Stimulated activated CD4-positive, alpha-beta T cell treated with anti-CD3 and anti-CD28 coated beads, Interleukin-15, amount 100 ng/mL, for 24 hours (primary cell): Measurements from ENCODE around the gene SELENOI.
"Not testable (repeated sequence)": the region's sequence is repeated elsewhere in the genome, so short reads cannot be mapped to it uniquely, and the experiment has no call there.

Experiments
- DNase-seq: peaks from one replicate; pipeline ENCODE4 v3.0.0-alpha.2; 2020

Gene SELENOI

DNA sequence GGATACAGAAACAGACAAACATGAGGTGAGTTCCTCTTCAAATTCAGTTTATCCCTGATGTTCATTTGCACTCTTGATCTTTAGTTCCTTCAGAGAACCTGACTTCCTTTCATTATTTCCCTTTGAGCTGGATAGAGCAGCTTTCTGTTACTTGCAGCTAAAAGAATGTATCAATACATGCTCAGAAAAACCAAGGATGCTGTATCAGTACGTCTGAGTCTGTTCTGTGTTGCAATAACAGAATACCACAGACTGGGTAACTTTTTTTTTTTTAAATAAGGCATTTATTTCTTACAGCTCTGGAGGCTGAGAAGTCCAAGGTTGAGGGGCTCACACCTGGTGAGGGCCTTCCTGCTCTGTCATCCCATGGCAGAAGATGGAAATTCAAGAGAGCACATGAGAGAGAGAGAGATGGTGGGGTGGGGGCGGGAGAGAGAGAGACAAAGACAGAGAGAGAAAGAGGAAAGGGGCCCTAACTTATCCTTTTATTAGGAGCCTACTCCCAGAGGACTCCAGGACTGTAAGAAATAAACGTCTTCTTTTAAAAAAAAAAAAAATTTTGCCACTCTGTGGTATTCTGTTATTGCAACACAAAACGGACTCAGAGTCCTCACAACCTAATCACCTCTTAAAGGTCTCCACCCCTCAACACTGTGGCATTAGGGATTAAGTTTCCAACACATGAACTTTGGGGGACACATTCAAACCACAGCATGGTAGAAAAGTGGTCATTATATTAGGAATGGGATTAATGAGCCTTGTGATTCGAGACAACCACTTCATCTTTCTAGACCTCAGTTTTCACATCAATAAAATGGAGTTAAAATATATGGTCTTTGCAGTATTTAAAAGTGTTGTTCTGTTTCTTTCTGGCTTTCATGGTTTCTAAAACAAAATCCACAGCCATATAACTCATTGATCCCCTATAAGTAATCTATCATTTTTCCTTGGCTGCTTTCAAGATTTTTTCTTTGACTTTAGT is 18.4 kb upstream of the SELENOI start:
- no peak for DNase-seq

- DNase-seq = not testable (repeated sequence)
Observed at GRCh38 chr2:26329083-26329482, 16.9 kb upstream of the SELENOI start.

DNA sequence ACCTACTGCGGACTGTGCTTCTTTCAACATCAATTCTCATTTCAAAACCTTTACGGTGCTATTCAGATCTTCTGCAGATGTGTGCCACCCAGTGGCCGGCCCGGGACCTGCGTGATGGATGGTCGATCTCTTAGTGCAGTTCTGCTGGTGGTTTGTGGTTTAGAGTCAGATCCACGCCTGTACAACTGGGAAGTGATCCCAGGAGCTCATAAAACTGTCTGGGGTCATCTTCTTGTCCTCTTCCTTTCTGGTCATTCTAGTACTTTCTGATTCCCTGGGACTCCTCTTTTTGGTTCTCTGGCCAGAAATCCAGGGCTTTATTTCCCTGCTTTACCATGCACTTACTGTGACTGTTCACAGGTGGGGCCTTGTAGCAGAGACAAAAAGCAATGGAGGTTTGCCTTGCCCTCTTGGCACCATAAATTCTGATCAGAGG is 15.8 kb upstream of the SELENOI start:
- peak; percentile 90 for DNase-seq

DNA sequence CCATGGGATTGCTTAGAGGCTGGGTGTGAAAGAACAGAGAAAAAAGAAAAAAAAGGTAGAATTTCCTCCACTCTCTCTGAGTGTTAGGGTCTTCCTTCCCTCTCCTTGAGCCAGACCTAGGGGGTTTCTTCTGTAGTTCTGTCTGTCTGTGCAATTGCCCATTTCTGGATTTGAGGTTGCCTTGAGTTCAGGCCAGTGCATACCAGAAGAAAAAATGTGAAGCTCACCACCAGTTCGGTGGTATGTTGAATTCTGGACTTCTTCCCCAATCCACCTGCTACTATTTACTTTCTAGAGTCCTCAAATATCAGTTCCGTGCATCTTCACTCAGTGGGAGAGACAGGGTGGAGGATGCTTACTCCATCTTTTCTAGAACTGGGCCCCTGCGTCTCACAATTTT is 15.3 kb upstream of the SELENOI start:
- DNase-seq = no peak

DNA sequence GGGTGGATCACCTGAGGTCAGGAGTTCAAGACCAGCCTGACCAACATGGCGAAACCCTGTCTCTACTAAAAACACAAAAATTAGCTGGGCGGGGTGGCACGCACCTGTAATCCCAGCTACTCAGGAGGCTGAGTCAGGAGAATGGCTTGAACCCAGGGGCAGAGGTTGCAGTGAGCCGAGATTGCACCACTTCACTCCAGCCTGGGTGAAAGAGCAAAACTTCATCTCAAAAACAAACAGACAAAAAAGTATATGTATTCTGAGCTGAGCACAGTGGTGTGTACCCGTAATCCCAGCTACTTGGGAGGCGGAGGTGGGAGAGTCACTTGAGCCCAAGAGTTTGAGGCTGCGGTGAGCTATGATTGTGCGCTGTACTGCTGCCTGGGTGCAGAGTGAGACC is 14.6 kb upstream of the SELENOI start:
- not testable (repeated sequence) for DNase-seq

DNA sequence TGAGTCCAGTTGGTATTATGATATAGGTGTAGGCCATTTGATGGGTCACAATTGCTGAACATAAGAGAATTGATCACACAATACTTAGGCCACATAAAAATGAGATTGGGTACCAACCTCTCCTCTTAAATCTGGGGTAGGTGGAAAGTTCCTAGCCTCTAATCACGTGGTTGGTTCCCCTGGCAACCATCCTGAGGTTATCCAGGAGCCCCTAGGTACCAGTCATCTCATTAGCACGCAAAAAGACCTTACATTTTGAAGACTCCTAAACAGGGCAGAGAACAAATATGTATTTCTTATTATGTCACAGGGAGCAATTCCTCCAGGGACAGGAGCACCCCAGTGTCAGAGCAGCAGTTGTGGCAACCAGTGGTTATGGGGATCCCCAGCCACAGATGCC is 12.7 kb upstream of the SELENOI start:
- DNase-seq = no peak

DNA sequence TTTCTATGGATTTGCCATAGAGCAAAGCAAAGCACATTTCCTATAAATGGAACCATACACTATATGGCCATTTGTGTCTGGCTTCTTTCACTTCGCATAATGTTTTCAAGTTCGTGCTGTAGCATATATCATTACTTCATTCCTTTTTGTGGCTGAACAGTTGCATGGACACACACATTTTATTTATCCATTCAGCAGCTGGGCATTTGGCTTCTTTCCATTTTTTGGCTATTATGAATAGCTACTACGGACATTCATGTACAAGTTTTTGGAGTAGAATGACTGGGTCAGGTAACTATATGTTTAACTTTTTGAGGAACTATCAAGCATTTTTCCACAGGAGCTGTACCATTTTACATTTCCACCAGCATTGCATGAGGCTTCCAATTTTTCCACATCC is 10.7 kb upstream of the SELENOI start:
- no peak for DNase-seq

GRCh38 chr2:26336719-26337118 is 9.2 kb upstream of the SELENOI start:
- no peak for DNase-seq

GRCh38 chr2:26337298-26337697 is 8.6 kb upstream of the SELENOI start:
- DNase-seq = no peak

DNA sequence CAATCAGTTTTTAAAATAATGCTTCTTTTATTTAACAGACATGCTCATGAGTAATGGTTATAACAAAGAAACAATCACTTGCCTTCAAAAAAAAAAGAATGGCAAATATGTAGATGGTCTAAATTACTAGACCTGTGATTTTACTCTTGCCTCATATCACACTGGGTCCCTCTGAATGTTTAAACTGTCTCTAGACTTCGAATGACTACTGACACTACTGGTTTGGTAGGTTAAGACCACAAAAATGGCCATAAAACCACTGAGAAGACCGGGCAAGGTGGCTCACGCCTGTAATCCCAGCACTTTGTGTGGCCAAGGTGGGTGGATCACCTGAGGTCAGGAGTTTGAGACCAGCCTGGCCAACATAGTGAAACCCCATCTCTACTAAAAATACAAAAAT is 5.1 kb upstream of the SELENOI start:
- DNase-seq = no peak

DNA sequence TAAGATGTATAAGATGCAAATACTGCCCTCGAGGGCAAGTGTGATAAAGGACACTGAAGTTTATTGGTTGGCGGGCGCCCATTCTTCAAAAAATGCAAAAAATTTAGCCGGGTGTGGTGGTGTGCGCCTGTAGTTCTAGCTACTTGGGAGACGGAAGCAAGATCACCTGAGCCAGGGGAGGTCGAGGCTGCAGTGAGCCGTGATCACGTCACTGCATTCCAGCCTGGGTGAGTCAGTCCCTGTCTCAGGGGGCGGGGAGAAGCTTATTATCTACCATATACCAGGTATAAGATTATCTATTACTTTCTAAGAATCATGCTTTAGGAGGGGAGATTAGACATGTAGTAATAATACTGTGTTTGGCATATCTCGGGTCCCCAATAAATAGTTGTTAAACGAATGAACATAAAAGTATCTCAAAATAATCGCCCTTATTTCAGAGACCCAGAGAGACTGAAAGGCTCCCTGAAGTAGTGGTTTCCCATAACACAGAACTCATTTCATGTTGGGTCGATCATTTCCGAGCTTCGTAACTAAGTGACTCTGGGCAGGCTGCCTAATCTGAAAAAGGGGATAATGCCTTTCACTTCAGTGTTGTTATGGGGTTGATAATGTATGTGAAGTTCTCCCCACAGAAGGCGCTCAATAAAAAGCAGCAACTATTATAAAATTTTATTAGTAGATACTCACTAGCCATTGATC is 1.2 kb upstream of the SELENOI start:
- DNase-seq = peak; percentile 55

DNA sequence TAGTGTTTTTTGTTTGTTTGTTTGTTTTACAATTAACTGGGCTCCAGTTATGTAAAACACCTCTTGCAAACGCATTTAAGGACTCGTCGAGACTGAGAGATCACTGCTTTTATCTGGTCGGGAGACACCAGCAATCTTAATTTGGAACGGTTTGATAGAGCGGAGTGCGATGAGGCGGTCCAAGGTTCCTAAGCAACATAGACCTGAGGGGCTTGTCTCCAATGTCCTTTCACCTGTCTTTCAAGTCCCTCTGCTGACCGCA is 729 bp upstream of the SELENOI start:
- no peak for DNase-seq

DNA sequence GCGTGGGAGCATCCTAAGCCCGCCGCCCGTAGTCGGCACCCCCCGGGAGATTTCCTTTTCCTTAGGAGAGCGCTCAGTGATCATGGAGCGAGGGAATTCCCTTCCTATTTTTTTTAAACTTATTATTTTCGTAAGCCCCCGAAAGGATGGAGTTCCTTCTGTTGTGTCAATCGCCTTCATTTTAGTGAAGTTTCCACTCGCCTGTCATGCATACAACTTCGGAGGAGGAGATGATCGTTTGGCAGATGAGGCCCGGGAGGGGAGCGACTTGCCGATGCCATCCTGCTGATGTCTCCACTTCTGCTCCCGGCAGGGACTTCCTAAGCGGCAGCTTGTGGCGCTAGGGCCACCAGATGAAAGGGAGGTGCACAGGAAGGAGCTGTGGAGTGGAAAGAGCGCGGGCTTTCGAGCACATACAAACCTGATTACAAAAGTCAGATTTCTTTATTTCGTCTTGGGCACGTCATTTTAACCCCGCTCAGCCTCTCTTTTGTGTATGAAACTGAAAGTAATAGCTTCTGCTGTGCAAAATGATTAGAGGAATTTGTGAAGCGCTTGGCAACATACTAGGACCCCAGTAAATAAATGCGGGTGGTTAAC is 611 bp downstream of the SELENOI start, which contains the start of gene ADGRF3:
Gene ADGRF3, minus strand, starts transcription at position 336 of the 600 bp plus-strand sequence. CDS start 555 bp downstream, outside the sequence.
- DNase-seq = peak; percentile 75

- no peak for DNase-seq
Observed at GRCh38 chr2:26347286-26347865, 1.4 kb downstream of the SELENOI start.

DNA sequence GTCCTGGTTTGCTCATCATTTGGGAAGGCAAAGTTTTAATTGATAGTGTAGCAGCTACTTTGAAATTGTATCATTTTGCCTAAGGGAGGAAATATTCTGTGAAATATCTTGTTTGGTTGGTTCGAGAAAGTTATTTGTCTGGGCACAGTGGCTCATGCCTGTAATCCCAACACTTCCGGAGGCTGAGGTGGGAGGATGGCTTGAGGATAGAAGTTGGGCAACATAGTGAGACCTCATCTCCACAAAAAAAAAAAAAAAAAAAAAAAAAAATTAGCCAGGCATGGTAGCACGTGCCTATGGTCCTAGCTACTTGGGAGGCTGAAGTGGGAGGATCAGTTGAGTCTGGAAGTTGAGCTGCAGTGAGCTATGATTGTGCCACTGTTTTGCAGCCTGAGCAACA is 3.7 kb downstream of the SELENOI start:
- no peak for DNase-seq

DNA sequence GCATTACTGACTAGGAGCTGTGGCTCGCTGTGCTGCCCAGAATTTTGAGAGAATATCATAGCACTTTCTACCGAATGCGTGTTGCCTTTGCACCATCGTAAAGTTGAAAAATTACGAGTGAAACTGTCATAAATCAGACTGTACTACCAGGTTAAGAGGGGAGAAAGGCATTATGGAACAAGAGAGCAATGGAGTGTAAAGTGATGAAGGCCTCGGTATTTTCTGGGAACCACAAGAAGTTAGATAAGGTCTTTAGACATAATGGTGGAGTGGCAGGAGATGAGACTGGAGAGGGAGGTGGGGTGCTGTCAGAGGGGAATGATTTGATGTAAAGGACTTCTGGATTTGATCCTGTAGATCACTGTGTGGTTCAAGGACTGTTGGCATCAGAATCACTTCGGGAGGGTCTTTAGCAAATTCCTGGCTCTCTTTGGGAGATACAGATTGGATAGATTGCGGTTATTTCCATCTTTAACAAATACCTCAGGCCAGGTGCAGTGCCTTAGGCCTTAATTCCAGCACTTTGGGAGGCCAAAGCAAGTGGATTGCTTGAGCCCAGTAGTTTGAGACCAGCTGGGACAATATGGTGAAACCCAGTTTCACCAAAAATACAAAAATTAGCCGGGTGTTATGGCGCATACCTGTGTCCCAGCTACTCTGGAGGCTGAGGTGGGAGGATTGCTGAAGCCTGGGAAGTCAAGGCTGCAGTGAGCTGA is 5.6 kb downstream of the SELENOI start:
- no peak for DNase-seq

DNA sequence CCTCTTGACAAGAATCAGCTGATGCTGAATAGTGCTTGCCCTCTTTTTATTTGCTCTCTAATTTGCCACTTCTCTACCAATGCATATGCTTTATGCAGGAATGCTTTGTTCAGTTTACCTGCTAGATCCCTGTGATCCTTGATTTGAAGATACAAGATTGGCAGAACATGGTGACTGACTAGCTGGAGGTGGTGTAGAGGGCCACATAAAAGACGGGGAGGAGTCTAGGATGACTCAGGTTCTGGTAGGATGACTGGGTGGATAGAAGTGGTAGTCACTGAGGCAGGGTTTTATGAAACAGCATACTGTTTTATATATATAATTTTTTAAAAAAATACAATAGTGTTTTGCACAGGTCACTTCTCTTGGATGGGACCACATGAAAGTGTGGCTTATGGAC is 6.9 kb downstream of the SELENOI start:
- peak; percentile 51 for DNase-seq

- not testable (repeated sequence) for DNase-seq
Observed at GRCh38 chr2:26354469-26354868, 8.5 kb downstream of the SELENOI start.

DNA sequence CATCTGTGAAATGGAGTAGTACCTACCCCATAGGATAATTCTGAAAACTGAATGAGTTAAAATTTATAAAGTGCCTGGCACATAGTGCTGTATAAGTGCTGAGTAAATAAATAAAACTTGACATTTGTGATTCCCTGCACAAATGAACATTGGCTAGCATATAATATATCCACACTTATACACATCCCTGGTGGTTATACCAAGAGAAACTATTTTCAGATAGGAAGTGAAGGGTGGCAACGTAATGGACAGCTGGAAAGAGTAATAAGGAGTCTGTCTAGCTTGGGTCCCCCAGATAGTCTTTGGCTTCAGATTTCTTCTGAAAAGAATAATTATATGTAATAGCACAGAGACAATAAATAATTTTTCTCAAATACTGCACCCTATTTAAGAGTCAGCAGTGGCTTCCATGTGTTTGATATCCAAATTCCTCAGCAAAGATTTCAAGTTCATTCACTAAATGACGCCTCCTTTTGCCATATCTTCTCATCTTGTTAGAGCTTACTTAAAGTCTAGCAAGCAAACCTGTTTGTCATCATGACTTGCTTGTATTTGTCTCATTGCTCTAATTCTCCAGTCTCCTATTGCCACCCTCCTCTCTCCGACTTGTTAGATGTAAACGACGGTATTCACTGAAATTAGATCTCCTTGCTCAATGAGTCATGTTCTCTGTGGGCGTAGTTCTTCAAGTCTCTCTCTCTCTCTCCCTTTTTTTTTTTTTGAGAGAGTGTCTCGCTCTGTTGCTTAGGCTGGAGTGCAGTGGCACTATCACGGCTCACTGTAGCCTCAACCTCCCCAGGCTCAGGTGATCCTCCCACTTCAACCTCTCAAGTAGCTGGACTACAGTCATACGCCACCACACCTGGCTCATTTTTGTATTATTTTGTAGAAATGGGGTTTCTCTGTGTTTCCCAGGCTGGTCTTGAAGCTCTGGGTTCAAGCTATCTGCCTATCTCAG is 9.4 kb downstream of the SELENOI start:
- no peak for DNase-seq

GRCh38 chr2:26356111-26356510 is 10.2 kb downstream of the SELENOI start:
- DNase-seq = no peak

- no peak for DNase-seq
Observed at GRCh38 chr2:26356771-26357170, 10.8 kb downstream of the SELENOI start.
